Measurements from ENCODE around the gene ESRRG.

ESRRG gene

DNA sequence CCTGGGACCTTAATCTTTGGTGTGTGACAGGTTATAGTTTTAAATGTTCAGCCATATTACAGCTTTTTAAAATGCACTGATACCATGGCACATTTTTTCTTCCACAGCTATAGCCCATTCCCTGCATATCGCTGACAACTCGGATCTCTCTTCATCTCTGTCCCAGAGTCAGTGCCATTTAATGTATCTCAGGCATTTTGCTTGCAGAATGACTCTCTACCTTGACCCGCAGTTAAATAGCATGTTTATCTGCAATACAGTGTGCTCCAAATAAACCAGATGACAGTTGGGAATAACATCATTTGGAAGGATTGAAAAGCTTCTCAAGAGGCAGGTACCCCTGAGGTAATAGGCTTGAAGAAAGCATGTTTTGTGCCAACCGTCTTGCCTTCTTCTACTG lies 200.2 kb downstream of the ESRRG start:
- DNase-seq (ENCODE audit: low read depth in 4 of 4, low spot score in 1 of 4) = no peak

DNA sequence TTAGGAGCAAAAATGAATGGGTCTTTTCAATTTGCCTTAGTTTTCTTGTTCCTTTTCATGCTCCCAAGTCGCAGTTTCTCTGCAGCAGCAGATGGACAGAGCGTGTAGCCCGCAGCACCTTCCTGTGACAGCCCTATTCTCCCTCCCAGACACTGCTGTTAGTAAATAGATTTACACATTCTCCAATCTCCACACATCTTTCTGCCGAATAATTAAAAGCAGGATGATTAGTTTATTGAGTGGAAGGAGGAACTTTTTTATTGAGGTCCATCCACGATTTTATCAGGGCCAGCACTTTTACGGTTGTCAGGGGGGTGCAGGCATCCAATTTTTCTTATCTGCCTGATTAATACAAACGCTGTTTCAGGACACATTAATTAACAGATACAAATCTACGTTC lies 201.8 kb downstream of the ESRRG start:
- no peak for DNase-seq (ENCODE audit: low read depth in 4 of 4, low spot score in 1 of 4)

DNA sequence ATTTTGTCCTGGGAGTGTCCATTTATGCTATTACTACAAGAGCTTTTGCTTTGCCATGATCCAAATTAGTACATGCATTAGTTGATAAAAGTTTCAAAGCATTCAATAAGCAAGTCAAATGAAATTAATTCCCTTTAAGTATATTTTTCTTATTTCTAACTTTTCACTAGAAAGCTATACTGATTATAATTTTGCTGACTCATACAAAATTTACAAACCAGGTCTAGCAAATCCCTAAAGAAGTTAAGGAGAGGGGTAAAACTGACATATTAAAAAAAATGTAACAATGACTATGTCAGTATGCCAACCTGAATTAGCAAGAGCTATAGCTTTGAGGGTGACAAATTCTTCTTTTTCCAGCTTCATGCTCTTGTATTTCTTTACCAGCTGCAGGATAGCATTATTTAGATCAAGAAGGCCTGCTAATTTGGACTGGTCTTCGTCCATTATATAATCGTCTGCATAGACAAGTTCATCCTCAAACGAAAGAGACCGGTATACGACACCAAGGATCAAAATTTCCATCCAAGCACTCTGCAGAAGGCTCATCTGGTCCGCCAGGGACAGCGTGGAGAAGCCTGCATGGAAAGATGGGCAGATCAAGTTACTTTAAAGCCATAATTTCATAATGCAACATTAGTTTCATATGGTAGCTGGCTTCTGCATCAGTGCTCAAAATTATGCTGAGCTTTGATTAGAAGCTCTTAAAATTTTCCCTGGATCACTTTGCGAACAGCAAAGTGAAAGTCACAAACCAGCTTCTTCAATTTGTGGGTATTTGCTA lies 204.2 kb downstream of the ESRRG start:
- DNase-seq (ENCODE audit: low read depth in 4 of 4, low spot score in 1 of 4) = no peak

DNA sequence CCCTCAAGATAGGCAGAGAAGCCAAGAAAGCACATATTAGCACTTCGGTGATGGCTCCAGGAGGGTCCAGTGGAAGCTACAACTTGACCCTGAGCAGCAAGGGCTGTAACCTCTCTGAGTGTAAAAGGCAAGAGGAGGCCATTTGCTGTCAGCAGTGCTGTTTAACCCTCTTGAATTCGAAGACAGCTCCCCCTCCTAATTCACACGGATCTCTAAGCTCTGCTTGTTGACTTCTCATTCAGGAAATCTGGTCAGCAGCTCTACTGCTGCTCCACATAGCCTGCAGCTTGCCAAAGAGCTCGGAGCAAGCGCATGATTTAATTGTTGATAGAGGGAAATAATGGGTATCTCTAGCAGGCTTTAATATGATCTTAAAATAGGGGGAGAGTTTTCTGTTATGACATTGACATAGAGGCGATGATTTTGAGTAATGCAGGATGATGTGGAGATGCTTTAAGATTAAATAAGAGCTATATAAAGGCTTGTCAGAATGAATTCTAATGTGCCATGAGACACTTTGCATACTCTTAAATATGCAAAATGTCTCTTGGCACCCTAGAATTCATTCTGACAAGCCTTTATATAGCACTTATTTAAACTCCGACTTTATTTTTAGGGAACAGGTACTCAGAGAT lies 220.6 kb downstream of the ESRRG start:
- no peak for DNase-seq (ENCODE audit: low read depth in 4 of 4, low spot score in 1 of 4)

DNA sequence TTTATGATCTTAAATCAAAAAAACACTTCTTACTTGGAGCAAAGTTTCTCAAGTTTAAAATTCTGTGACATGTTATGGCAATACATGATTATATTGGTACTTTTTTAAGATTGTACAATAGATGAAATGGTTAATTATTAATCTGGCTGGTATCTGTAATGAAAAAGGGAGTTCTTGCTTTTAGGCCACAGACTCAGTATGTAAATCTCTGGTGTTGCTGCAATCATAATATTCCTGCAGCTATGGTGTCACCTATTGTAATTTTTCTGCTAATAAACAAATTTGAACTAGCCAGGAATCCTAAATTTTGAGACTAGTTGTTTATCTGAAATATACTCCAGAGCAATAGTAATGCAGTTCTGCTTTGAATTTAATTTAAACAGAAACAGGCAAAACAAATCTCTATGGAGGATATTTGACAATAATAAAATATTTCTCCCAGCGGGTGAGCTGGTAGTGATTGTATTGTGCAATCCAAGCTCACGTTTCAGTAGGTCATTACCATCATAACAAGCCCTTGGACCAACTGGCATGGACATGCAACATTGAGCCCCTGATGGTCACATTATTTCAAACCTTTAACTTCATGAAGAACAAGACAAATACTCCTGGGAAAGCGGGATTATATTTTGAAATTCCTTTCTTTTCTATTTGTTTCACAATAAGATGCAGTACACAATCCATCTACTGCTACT lies 222.8 kb downstream of the ESRRG start:
- DNase-seq (ENCODE audit: low read depth in 4 of 4, low spot score in 1 of 4) = no peak

DNA sequence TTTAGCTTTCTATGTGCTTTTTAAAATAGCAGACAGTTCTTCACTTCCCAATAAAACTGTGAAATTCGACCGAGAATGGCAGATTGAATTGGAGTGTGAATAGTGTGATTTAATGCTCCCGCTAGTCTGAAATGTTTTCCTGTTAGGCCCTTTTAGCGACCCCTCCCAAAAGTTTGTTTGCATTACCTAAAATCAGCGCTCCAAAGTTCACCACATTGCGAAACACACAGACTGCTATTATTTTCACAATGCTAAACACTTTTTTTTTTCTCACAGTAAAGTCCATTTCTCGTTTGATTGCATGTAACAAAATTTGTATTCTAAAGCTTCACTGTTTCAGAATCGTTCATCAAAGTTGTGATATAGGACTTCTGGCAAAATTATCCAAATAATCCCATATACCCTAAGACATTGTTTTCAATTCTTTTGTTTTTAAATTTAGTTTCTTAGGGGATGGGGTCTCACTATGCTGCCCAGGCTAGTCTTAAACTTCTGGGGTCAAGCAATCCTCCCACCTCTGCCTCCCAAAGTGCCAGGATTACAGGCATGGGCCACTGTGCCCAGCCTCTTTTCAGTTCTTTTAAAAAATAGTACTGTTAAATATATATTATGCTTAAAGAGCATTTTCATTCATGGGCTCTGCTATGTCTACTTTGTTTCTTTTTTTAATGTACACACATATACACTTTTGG lies 223.5 kb downstream of the ESRRG start:
- no peak for DNase-seq (ENCODE audit: low read depth in 4 of 4, low spot score in 1 of 4)

DNA sequence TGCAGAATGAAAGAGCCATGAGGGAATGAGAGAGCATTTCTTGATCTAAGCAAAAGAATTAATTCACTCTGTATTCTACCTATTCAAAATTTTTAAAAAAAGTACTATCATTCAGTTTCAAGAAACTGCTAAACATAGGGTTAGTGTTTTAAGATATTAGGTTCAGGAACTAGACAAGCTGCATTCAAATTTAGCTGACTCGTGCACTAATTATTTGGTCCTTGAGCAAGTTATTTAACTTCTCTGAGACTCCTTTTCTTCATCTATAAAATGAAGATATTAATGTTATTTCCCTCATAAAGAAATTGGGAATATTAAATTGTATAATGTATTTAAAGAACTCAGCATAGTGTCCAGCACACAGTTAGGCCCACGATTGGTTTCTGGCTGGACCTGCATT lies 225.0 kb downstream of the ESRRG start:
- DNase-seq (ENCODE audit: low read depth in 4 of 4, low spot score in 1 of 4) = no peak

DNA sequence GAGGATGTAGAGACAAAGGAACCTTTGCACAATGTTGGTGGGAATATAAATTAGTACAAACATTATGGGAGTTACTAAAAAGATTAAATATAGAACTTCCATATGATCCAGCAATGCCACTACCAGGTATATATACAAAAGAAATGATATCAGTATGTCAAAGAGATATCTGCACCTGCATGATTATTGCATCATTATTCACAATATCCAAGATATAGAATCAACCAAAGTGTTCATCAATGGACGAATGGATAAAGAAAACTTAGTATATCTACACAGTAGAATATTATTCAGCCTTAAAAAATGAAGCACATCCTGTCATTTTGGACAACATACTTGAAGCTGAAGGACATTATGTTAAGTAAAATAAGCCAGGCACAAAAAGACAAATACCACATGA lies 238.2 kb downstream of the ESRRG start:
- DNase-seq (ENCODE audit: low read depth in 4 of 4, low spot score in 1 of 4) = no peak

DNA sequence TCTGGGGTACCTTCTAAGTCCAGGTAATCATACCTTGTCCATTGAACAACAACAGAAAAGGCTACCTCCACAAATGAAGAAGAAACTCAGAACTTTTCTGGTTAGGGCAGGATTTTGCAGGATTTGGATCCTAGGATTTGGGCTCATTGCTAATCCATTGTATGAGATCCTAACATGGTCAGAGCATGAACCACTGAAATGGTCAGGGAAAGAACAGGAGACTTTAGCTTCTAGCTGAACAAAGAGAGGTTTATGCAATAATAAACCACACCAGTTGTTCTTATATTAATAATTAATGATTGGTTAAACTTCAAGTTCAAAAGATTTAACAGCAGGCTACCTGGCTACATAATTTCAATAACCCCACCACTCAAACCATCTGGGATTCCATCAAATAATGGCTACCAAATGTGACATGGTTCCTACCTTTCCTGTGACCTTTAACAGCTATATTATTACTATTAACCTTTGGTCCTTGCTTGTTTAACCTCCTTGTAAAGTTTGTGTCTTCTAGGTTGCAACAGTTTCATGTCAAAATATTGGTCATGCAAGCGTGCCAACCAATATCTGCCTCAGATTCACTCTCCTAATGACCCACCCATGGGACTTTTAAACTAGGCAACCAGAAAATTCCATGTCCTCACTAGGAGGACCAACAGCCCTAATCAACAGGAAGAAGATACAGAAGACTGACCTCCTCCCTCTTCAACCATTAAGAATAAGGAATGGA lies 239.4 kb downstream of the ESRRG start:
- no peak for DNase-seq (ENCODE audit: low read depth in 4 of 4, low spot score in 1 of 4)

DNA sequence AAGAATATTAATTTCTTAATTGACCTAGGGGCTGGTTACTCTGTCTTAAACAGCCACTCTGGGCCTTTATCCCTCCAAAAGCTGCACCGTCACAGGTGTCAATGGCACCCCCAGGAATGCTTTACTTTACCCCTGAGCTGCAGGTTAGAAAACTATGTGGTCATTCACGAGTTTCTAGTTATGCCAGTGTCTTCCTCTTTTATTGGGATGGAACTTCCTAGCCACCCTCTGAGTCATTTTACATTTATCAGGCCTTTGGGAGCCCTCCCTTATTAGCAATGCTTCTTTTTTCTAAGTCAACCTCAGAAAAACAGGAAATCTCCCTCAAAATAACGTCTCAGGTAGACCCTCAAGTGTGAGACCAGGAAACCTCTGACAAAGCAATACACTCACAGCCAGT lies 240.6 kb downstream of the ESRRG start:
- no peak for DNase-seq (ENCODE audit: low read depth in 4 of 4, low spot score in 1 of 4)

DNA sequence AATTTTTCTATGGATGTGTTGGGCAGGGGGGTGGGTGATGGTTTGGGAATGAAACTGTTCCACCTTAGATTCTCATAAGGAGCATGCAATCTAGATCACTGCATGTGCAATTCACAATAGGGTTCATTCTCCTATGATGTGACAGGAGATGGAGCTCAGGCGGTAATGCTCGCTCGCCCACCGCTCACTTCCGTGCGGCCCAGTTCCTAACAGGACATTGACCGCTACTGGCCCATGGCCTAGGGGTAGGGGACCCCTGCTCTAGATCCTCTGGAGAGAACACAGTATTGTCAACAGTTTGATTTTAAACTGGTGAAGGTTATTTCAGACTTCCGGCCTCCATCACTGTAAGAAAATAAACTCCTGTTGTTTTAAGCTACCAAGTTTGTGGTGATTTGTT lies 245.0 kb downstream of the ESRRG start:
- no peak for DNase-seq (ENCODE audit: low read depth in 4 of 4, low spot score in 1 of 4)

DNA sequence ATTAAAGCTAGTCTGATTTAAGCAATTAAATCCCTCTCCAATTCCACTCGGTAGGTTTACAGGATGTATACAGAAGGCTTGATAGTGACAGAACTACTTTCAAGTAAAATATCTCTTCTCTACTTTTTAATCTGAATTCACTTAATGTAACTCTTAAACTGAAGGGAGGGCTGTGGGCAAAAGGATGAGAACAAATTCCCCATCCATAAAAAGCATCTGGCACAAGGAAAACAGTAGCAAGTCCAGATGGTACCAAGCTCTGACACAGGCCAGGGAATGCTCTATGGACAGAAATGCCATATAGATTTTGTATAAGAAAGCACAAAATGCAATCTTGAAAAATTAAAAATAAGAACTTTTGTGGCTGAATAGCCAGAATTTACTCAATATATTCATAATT lies 246.9 kb downstream of the ESRRG start:
- no peak for DNase-seq (ENCODE audit: low read depth in 4 of 4, low spot score in 1 of 4)

DNA sequence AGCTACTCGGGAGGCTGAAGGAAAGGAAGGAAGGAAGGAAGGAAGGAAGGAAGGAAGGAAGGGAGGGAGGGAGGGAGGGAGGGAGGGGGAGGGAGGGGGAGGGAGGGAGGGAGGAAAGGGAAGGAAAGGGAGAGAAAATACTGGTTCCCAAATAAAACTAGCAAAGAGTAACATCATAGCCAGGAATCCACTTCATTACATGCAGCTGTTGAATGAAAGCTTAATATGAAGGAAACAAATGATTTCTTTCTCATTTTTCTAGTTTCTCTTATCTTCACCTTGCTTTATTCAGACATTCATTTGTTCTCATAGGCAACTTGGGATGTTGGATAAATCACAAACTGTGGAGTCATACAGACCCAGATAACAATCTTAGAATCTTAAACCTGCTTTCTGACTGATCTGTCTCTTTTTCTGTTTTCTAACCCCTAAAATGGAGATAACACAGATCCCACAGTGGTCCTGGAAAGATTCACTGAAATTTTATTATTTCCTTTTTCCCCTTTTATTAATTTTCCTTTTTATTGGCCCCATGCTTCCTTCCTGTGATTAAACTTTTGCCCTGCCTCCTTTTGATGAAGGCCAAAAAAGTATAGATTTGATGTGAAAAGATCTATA lies 247.5 kb downstream of the ESRRG start:
- no peak for DNase-seq (ENCODE audit: low read depth in 4 of 4, low spot score in 1 of 4)

DNA sequence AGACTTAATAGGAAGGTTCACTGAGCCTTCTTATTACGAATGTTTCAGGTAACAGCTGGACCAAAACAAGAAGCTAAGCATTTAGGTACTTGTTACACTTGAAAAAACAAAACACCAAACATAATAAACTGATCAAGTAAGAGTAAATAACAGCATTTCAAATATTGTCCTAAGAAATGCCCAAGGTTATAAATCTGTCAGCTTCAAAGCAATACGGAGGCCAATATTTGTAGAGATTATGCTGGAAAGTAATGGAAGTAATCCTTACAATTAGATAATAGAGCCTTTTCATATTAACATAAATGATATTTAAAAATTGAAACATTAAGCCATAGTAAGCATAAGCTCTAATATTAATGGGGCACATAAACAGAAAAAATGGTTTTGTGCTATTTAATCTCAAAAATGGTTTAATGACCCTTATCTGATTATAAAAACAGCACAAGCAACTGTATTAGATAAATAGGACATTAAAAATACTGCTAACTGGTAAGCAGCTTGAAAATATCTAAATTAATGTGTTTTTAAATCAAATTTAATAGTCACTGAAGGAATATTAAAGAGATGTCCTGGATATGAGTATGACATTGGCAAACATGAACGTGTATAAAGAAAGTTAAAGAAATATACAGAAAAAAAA lies 256.9 kb downstream of the ESRRG start:
- DNase-seq (ENCODE audit: low read depth in 4 of 4, low spot score in 1 of 4) = no peak

DNA sequence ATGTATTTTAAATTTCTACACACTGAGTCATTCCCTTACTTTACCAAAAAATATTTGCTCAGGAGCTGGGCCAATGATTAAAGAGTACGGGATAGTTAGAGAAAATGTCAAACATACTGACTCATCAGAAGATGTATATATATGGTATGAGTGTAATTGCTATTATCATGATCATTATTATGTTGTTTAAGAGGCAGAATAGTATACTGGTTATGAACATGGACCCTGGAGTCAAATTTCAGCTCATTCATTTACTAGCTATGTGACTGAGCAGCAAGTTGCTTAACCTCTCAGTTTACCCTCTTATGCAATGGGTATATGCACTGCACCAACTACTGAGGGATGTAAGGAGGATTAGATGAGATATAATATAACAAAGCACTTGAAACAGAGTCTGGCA lies 258.7 kb downstream of the ESRRG start:
- DNase-seq (ENCODE audit: low read depth in 4 of 4, low spot score in 1 of 4) = no peak

DNA sequence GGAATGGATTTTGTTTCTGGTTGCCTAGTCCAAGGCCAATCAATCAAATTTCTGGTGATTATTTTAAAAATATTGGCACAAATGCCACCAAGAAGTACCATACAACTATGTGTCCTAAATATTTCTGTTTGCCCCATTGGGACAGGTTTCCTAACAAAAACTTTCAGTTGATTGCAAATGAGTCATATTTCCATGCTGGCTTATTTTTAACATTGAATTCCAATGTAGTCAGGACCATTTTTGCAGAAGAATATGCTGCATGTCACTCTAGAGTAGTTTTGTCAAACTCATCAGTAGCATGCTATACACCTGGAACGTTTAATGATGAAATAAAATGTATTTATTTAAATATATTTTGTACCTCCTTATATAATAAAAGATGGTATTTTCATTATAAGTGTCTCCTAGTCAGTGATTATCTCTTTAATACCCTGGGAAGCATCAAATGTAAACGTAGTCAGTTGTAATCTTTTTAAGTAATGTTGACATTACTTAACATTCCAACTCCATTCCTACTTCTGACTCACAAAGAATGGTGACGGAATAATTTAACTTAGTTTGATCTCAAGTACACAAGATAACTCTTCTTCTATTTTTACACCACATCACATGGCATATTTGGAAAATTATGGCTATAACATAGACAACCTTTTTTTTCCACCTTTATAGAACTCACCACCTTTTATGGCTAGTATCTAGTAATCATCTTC lies 261.0 kb downstream of the ESRRG start:
- no peak for DNase-seq (ENCODE audit: low read depth in 4 of 4, low spot score in 1 of 4)

DNA sequence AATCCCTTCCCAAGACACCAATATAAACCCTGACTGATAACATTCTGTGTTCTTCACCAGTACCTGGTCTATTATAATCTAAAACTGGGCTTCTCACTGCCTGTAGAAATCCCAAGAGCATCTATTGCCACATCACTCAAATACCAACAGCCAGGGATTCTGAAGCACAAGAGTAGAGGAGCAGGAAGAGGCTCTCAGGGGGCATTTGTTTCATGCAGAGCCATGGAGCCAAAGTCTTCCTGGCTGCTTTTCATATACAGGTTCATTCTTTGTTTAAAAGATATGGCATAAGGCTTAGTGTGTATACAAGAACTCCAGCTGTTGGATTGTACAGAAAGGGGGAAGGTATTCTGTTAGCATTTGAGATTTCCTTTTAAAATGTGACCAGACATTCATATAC lies 261.8 kb downstream of the ESRRG start:
- no peak for DNase-seq (ENCODE audit: low read depth in 4 of 4, low spot score in 1 of 4)

DNA sequence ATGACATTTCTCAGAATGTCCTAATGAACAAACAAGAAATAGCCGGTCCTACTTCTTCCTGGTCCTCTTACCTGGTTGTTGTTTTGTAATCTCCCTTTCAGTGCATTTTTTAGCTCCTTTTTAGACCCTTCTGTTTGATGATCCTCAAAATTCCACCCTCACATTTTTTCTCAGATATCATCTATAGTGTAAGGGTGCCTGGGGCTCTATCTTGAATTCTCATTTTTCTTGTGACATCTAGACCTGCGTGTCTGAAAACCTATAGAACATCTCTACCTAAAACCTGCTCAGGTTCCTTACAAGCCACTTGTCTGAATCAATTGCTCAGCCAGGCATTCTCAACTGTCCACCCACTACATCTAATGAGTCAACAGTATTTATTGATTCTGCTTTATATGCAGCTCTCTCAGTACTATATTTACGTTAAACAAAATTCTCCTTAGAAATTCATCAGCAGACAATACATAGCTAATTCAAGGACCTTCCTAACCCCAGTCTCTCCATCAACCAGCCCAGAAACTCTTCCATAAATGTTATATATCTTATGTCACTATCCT lies 263.5 kb downstream of the ESRRG start:
- DNase-seq (ENCODE audit: low read depth in 4 of 4, low spot score in 1 of 4) = no peak

DNA sequence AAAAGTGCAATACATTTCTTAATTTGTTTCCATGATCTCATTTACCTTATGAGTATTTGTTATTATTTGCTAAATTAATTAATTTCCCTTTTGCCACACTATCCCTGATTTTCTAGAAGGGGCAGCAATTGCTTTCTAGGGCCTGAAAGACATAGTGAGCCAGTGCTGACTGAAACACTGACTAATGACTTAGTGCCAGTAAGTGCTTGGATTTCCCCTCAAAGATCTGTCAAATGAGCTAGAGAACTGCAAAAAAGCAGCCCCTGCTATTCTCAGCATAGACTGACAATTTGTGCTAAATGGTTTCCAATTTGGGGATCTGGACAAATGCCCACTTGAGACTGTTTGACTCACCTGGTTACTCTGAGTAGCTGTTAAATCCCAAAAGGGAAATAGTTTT lies 264.4 kb downstream of the ESRRG start:
- no peak for DNase-seq (ENCODE audit: low read depth in 4 of 4, low spot score in 1 of 4)
